Osteoblast (primary cell): ENCODE data around the gene MROH8. TPM values are rescaled to one million over a fixed set of nuclear protein-coding genes. Genes with fewer than 3 reads are reported as not detected.

Experiments used
- DNase-seq: peaks from one replicate; pipeline ENCODE4 v3.0.0; 2011; ENCODE audit warnings: low spot score, mixed read lengths; ENCODE audit not compliant: insufficient read length; ENCODE audit errors: missing footprints
- H2AFZ ChIP-seq: 2 replicates; pipeline ENCODE4 v1.6.0; 2011; ENCODE audit warnings: mild to moderate bottlenecking, low read length
- H3K27ac ChIP-seq: 2 replicates; pipeline ENCODE4 v1.5.1; 2011; ENCODE audit warnings: mild to moderate bottlenecking, low read depth, low read length, moderate library complexity
- H3K27me3 ChIP-seq: 2 replicates; pipeline ENCODE4 v1.6.0; 2012; ENCODE audit warnings: mild to moderate bottlenecking, control low read depth, inconsistent platforms, low read length, moderate library complexity; ENCODE audit not compliant: insufficient read depth
- H3K36me3 ChIP-seq: 2 replicates; pipeline ENCODE4 v1.5.1; 2011; ENCODE audit warnings: mild to moderate bottlenecking, low read length, control low read depth, moderate library complexity; ENCODE audit not compliant: insufficient read depth
- H3K4me1 ChIP-seq: 2 replicates; pipeline ENCODE4 v1.5.1; 2011; ENCODE audit warnings: mild to moderate bottlenecking, low read length, control low read depth, moderate library complexity; ENCODE audit not compliant: insufficient read depth
- H3K4me2 ChIP-seq: 2 replicates; pipeline ENCODE4 v1.6.0; 2011; ENCODE audit warnings: mild to moderate bottlenecking, low read length; ENCODE audit not compliant: insufficient read depth
- H3K4me3 ChIP-seq: fragments of 200-600 bp; sonication (generic); 3 replicates; pipeline ENCODE4 v1.5.1; 2012; ENCODE audit warnings: mild to moderate bottlenecking, low read length, inconsistent platforms; ENCODE audit not compliant: insufficient read depth
- H3K79me2 ChIP-seq: 2 replicates; pipeline ENCODE4 v1.6.0; 2012; ENCODE audit warnings: mild to moderate bottlenecking, low read length, control low read depth, inconsistent platforms; ENCODE audit not compliant: insufficient read depth
- H3K9me3 ChIP-seq: 2 replicates; pipeline ENCODE4 v1.5.1; 2011; ENCODE audit warnings: low read depth, low read length, control low read depth
- H4K20me1 ChIP-seq: 2 replicates; pipeline ENCODE4 v1.6.0; 2012; ENCODE audit warnings: mild to moderate bottlenecking, low read length, control low read depth; ENCODE audit not compliant: insufficient read depth
- total RNA-seq: library from RNA; depleted of rRNA; stranded (reverse); fragments of >200 nt; gene quantifications from 2 replicates; pipeline ENCODE4 v1.2.3, GENCODE V29; 2012
- TF ChIP-seq, protein P1 (sequence below): IDR thresholded peaks from 2 replicates; pipeline ENCODE4 v1.5.1; 2011; ENCODE audit warnings: mild to moderate bottlenecking, low read depth, low read length, moderate library complexity; ENCODE audit errors: extremely low read depth

Gene MROH8
- total RNA-seq, 1 donor = 1.1 TPM

DNA sequence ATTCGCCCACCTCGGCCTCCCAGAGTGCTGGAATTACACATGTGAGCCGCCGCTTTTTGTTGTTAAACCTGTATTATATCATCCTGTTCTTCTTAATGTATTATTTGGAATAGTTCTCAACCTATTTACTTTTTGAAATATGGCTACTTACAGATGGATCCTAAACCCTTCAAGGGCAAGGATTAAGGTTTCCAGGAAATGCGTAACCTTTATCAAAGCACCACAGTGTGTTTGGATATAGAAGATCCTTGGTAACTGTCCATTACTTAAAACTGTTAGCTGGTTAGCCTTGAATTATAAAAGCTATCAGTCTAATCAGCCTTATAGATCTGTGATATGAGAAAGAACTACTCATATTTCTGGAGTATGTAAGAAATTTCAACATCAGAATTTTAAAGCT is 12.5 kb downstream of the MROH8 start:
- DNase-seq = no peak
- Histone ChIP-seq H4K20me1 (no peaks in the 10 kb centered on the region), H3K79me2 (no peaks in the 10 kb centered on the region), H3K4me3 (no peak overlapping the region), H3K27ac (no peak overlapping the region), H2AFZ (no peak overlapping the region), H3K36me3 (no peaks in the 10 kb centered on the region), H3K27me3 (peaks cover 4% of the 10 kb centered on the region), H3K4me2 (no peak overlapping the region), H3K4me1 (no peaks in the 10 kb centered on the region), H3K9me3 (no peaks in the 10 kb centered on the region)
- TF ChIP-seq, protein P1, sequence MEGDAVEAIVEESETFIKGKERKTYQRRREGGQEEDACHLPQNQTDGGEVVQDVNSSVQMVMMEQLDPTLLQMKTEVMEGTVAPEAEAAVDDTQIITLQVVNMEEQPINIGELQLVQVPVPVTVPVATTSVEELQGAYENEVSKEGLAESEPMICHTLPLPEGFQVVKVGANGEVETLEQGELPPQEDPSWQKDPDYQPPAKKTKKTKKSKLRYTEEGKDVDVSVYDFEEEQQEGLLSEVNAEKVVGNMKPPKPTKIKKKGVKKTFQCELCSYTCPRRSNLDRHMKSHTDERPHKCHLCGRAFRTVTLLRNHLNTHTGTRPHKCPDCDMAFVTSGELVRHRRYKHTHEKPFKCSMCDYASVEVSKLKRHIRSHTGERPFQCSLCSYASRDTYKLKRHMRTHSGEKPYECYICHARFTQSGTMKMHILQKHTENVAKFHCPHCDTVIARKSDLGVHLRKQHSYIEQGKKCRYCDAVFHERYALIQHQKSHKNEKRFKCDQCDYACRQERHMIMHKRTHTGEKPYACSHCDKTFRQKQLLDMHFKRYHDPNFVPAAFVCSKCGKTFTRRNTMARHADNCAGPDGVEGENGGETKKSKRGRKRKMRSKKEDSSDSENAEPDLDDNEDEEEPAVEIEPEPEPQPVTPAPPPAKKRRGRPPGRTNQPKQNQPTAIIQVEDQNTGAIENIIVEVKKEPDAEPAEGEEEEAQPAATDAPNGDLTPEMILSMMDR = no peak

DNA sequence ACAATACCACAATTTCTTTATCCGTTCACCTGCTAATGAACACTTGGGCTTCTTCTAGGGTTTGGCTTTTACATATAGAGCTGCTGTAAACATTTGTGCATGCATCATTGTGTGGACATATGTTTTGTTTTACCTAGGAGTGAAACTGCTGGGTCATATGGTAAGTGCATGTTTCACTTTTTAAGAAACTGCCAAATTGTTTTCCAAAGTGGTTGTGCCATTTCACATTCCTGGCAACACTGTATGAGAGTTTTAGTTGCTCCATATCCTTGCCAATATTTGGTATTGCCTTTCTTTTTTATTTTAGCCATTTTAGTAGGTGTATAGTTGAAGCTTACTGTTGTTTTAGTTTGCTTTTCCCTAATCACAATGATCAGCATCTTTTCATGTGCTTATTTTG is 14.3 kb downstream of the MROH8 start:
- Histone ChIP-seq H3K27ac (no peak overlapping the region), H3K9me3 (no peaks in the 10 kb centered on the region), H3K36me3 (no peaks in the 10 kb centered on the region), H2AFZ (no peak overlapping the region), H3K27me3 (peaks cover 5% of the 10 kb centered on the region), H3K4me3 (no peak overlapping the region), H4K20me1 (no peaks in the 10 kb centered on the region), H3K4me2 (no peak overlapping the region), H3K4me1 (no peaks in the 10 kb centered on the region), H3K79me2 (no peaks in the 10 kb centered on the region)
- DNase-seq = no peak
- TF ChIP-seq, protein P1 = no peak

DNA sequence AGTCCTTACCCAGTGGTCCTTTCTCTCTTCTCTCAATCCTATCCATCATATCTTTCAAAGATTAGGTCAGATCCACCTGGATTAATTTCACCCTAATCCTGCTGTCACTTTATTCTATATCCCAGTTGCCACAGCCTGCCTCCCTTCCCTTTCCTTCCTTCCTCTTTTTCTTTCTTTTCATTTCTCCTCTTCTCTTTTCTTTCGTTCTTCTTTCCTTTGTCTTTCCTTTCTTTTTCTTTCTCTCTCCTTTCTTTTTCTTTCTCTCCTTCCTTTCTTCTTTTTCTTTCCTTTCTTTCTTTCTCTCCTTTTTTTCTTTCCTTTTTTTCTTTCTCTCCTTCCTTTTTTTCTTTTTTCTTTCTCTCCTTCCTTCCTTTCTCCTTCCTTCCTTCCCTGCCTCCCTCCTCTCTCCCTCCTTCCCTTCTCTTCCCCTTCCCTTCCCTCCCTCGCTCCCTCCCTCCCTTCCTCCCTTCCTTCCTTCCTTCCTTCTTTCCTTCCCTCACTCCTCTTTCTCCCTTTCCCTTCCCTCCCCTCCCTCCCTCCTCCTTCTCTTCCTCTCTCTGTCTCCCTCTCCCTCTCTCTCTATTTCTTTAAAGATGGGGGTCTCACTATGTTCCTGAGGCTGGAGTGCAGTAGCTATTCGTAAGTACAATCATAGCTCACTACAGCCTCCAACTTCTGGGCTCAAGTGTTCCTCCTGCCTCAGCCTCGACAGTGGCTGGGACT is 15.4 kb downstream of the MROH8 start:
- Histone ChIP-seq H3K79me2 (no peaks in the 10 kb centered on the region), H3K27me3 (peaks cover 5% of the 10 kb centered on the region), H3K4me1 (no peaks in the 10 kb centered on the region), H3K4me3 (no peak overlapping the region), H4K20me1 (no peaks in the 10 kb centered on the region), H3K4me2 (no peak overlapping the region), H3K36me3 (no peaks in the 10 kb centered on the region), H3K27ac (no peak overlapping the region), H2AFZ (no peak overlapping the region), H3K9me3 (no peaks in the 10 kb centered on the region)
- no peak for DNase-seq
- TF ChIP-seq, protein P1 = no peak

DNA sequence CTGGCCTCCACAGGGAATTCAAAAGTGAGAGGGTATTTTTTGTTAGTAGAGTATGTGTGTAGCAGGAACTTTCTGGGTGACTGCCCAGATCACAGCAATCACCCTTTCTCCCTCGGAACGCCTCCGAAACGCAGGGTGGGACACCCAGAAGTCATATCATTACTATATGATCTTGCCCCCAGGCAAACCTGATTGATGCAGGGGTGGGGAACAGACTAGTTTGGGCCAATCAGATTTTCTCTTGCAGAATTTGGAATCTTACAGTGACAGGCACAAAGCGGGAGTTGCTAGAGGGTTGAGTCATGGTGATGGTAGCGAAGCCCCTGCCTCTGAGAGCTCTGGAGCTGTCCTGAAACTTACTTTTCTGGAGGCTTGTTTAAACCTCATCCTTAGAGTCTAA is 16.7 kb downstream of the MROH8 start:
- Histone ChIP-seq H3K9me3 (no peaks in the 10 kb centered on the region), H3K4me2 (no peak overlapping the region), H3K79me2 (no peaks in the 10 kb centered on the region), H3K4me3 (no peak overlapping the region), H3K36me3 (no peaks in the 10 kb centered on the region), H3K27me3 (peaks cover 5% of the 10 kb centered on the region), H4K20me1 (no peaks in the 10 kb centered on the region), H3K27ac (no peak overlapping the region), H2AFZ (no peak overlapping the region), H3K4me1 (no peaks in the 10 kb centered on the region)
- TF ChIP-seq, protein P1 = no peak
- no peak for DNase-seq
